ENCODE data around the gene BCL2L15. TPM values are rescaled to one million over a fixed set of nuclear protein-coding genes. Genes with fewer than 3 reads are reported as not detected.

Gene BCL2L15
- total and polyA plus RNA-seq, 11 donors: 0.01 to 0.61 (median 0.14) TPM; not detected in 5

DNA sequence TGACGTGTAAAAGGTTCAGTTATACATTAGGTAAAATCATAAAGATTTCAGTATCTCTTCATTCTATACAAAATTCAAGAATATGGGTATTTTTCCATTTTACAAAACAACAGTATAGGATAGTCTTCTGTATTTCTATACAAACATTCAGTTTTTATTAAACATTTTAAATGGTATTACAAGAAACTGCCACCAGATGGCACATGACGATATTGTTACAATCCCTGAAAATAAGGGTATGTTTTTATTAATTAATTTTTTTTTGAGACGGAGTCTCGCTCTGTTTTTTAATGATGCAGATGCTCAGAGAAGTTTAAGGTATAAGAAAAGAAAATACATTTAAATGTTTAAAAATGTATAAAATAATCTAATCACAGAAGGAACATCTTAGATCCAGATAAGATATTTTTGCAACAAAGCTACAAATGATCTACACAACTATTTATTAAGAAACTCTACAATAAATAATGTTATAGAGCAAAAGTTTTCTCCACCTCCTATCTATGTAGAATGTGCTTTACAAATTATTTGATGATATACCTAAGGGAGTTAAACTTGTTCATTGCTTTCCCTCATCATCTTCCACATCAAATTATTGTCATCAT is 51.6 kb downstream of the BCL2L15 start:
- DNase-seq (no peak), ATAC-seq (no peak)
- intact Hi-C loops (cut with DNase I): loop anchor here (2.0 to 10.0 kb wide), 9 partner anchors 67 to 452 kb away; partner anchors contain the start of genes AP4B1 (in 4 of the 10), DCLRE1B (in 3 of the 10) and OLFML3 (in 1 of the 10)

DNA sequence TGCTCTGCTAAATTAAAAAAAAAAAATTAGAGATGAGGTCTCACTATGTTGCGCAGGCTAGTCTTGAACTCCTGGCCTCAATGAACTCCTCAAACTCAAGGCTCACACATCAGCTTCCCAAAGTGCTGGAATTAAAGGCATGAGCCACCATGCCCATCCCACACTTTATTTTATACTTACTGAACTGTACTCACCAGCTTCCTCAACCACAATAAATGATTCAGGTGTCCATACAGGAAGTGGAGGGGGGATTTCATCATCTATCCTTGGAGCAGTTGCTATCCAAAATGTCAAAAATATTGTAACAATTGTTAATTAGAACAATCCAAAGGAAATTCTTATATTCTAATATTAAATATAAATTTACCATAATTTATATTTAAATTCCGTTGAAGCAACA is 52.7 kb downstream of the BCL2L15 start:
- Histone ChIP-seq H3K36me3 (peaks cover 0 to 22% (median 0%) of the 10 kb centered on the region in 9 donors), H3K9me3 (no peaks in the 10 kb centered on the region), H3K27me3 (no peaks in the 10 kb centered on the region), H3K4me1 (peaks cover 0 to 5% (median 0%) of the 10 kb centered on the region in 12 donors), H3K4me3 (no peak overlapping the region), H3K27ac (no peak overlapping the region)
- TF ChIP-seq POLR2A (IDR thresholded peaks at IDR 0.05): no peak
- TF ChIP-seq, protein P1, sequence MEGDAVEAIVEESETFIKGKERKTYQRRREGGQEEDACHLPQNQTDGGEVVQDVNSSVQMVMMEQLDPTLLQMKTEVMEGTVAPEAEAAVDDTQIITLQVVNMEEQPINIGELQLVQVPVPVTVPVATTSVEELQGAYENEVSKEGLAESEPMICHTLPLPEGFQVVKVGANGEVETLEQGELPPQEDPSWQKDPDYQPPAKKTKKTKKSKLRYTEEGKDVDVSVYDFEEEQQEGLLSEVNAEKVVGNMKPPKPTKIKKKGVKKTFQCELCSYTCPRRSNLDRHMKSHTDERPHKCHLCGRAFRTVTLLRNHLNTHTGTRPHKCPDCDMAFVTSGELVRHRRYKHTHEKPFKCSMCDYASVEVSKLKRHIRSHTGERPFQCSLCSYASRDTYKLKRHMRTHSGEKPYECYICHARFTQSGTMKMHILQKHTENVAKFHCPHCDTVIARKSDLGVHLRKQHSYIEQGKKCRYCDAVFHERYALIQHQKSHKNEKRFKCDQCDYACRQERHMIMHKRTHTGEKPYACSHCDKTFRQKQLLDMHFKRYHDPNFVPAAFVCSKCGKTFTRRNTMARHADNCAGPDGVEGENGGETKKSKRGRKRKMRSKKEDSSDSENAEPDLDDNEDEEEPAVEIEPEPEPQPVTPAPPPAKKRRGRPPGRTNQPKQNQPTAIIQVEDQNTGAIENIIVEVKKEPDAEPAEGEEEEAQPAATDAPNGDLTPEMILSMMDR (IDR thresholded peaks at IDR 0.05): no peak
- intact Hi-C loops (cut with DNase I): loop anchor here (2.0 to 10.0 kb wide), 8 partner anchors 68 to 453 kb away; partner anchors contain the start of genes AP4B1 (in 4 of the 10), DCLRE1B (in 3 of the 10) and OLFML3 (in 1 of the 10)
- no peak for ATAC-seq
- 95 to 96% (median 95%) methylated on average over 2 of the region's 2 CpGs for WGBS, 4 donors
- no peak for DNase-seq

More for the DNA sequence above, 51.6 kb downstream of the BCL2L15 start:
- 15 to 19% (median 17%) methylated on average over 4 of the region's 4 CpGs for WGBS, 4 donors
- no peaks in the 10 kb centered on the region for H3K27me3 ChIP-seq
- no peaks in the 10 kb centered on the region for H3K9me3 ChIP-seq
- peaks cover 0 to 5% (median 0%) of the 10 kb centered on the region in 12 donors for H3K4me1 ChIP-seq
- H3K27ac ChIP-seq: no peak overlapping the region
- H3K4me3 ChIP-seq: no peak overlapping the region
- peaks cover 0 to 19% (median 0%) of the 10 kb centered on the region in 9 donors for H3K36me3 ChIP-seq
- TF ChIP-seq, protein P1 (IDR thresholded peaks at IDR 0.05): peak; percentile 49 to 78 (median 68)
- no peak for TF ChIP-seq POLR2A (IDR thresholded peaks at IDR 0.05)

Other genes with a start within 250 kb of the BCL2L15 start
- gene PHTF1, start 128.1 kb downstream of the BCL2L15 start, total RNA-seq: 10 to 100 TPM in 8 of 9 donors, 1 to 10 TPM in 1; 5.5 to 19.7 (median 11.9) TPM
- 10 to 100 TPM in 1 of 2 donors, 1 to 10 TPM in 1; 3.2 to 13.6 TPM for gene PHTF1, start 128.1 kb downstream of the BCL2L15 start, polyA plus RNA-seq
- gene RSBN1, start 75.1 kb downstream of the BCL2L15 start, total RNA-seq: 10 to 100 TPM in 5 of 9 donors, 1 to 10 TPM in 4; 7.8 to 17.8 (median 10.6) TPM
- 1 to 10 TPM; 2.5 to 3.7 TPM for gene RSBN1, start 75.1 kb downstream of the BCL2L15 start, polyA plus RNA-seq
- 1 to 10 TPM in 2 of 9 donors, under 1 TPM in 7; 0.16 to 4.2 (median 0.60) TPM for gene PTPN22, start 15.9 kb downstream of the BCL2L15 start, total RNA-seq
- gene PTPN22, start 15.9 kb downstream of the BCL2L15 start, polyA plus RNA-seq: under 1 TPM; 0.21 to 0.23 TPM
- gene AP4B1, start 17.2 kb upstream of the BCL2L15 start, total RNA-seq: 10 to 100 TPM in 6 of 9 donors, 1 to 10 TPM in 3; 7.3 to 17.2 (median 10.8) TPM
- gene AP4B1, start 17.2 kb upstream of the BCL2L15 start, polyA plus RNA-seq: 1 to 10 TPM; 7.5 to 9.4 TPM
- gene DCLRE1B, start 17.7 kb upstream of the BCL2L15 start, total RNA-seq: 1 to 10 TPM; 1.2 to 6.0 (median 2.2) TPM
- 1 to 10 TPM in 1 of 2 donors, under 1 TPM in 1; 0.38 to 2.8 TPM for gene DCLRE1B, start 17.7 kb upstream of the BCL2L15 start, polyA plus RNA-seq
- gene HIPK1, start 41.7 kb upstream of the BCL2L15 start, total RNA-seq: 100 to 1,000 TPM in 1 of 9 donors, 10 to 100 TPM in 8; 41.8 to 102 (median 62.7) TPM
- 10 to 100 TPM in 1 of 2 donors, 1 to 10 TPM in 1; 7.0 to 24.9 TPM for gene HIPK1, start 41.7 kb upstream of the BCL2L15 start, polyA plus RNA-seq
- gene OLFML3, start 91.9 kb upstream of the BCL2L15 start, total RNA-seq: 10 to 100 TPM in 7 of 9 donors, 1 to 10 TPM in 2; 5.3 to 27.2 (median 13.5) TPM
- 1 to 10 TPM; 5.1 to 7.8 TPM for gene OLFML3, start 91.9 kb upstream of the BCL2L15 start, polyA plus RNA-seq